Endodermal cell (in vitro differentiated cells): ENCODE measurements around the gene MAPK9. TPM values are rescaled to one million over a fixed set of nuclear protein-coding genes. Genes with fewer than 3 reads are reported as not detected.

Source experiments
- DNase-seq: peaks from one replicate; pipeline ENCODE4 v3.0.0-alpha.2; 2017
- H3K27ac ChIP-seq: 2 replicates; pipeline ENCODE4 v1.5.1; 2013; ENCODE audit warnings: mild to moderate bottlenecking, low read depth, low read length, moderate library complexity
- H3K27me3 ChIP-seq: 2 replicates; pipeline ENCODE4 v1.6.1; 2013; ENCODE audit warnings: mild to moderate bottlenecking, low read length, moderate library complexity; ENCODE audit not compliant: insufficient read depth, control insufficient read depth, poor library complexity, severe bottlenecking
- H3K36me3 ChIP-seq: 2 replicates; pipeline ENCODE4 v1.7.0; 2013; ENCODE audit warnings: mild to moderate bottlenecking, low read length, moderate library complexity; ENCODE audit not compliant: control insufficient read depth, insufficient read depth
- H3K4me1 ChIP-seq: one replicate; pipeline ENCODE4 v1.7.0; 2013; ENCODE audit warnings: low read length; ENCODE audit not compliant: control insufficient read depth, insufficient read depth
- H3K4me3 ChIP-seq: 2 replicates; pipeline ENCODE4 v1.5.1; 2013; ENCODE audit warnings: mild to moderate bottlenecking, low read length, moderate library complexity
- H3K9ac ChIP-seq: 2 replicates; pipeline ENCODE4 v1.6.1; 2013; ENCODE audit warnings: mild to moderate bottlenecking, low read length, moderate library complexity; ENCODE audit not compliant: poor library complexity, severe bottlenecking; ENCODE audit errors: extremely low read depth
- H3K9me3 ChIP-seq: 2 replicates; pipeline ENCODE4 v1.6.1; 2013; ENCODE audit warnings: mild to moderate bottlenecking, low read length, moderate library complexity; ENCODE audit not compliant: control insufficient read depth
- H3K27ac Mint-ChIP-seq: 2 replicates; pipeline ENCODE4 v1.8.0; 2020; ENCODE audit warnings: mixed read lengths
- H3K27me3 Mint-ChIP-seq: 2 replicates; pipeline ENCODE4 v1.8.0; 2021; ENCODE audit warnings: mild to moderate bottlenecking, mixed read lengths; ENCODE audit not compliant: insufficient read depth
- H3K36me3 Mint-ChIP-seq: 2 replicates; pipeline ENCODE4 v1.8.0; 2020; ENCODE audit warnings: low read depth, mixed read lengths
- H3K4me1 Mint-ChIP-seq: 2 replicates; pipeline ENCODE4 v1.8.0; 2020; ENCODE audit warnings: mixed read lengths
- H3K4me3 Mint-ChIP-seq: 2 replicates; pipeline ENCODE4 v1.8.0; 2020; ENCODE audit warnings: mild to moderate bottlenecking, moderate library complexity, mixed read lengths
- H3K9me3 Mint-ChIP-seq: 2 replicates; pipeline ENCODE4 v1.8.0; 2020; ENCODE audit warnings: mild to moderate bottlenecking, mixed read lengths
- CTCF ChIP-seq: fragments of 200-600 bp; sonication (generic); conservative IDR thresholded peaks from 2 replicates; pipeline ENCODE4 v1.5.0; 2021; ENCODE audit warnings: antibody characterized with exemption, mild to moderate bottlenecking
- WGBS, 2 experiments: methylation state at CpG; one replicate each; pipeline versions ENCODE4 v1.1.5 to v1.1.7; 2013; ENCODE audit warnings: missing lambda C conversion rate in 2 of 2, mixed read lengths in 1 of 2; ENCODE audit not compliant: insufficient coverage in 1 of 2, insufficient read length in 1 of 2; 5-methylcytosine and 5-hydroxymethylcytosine counted together
- total RNA-seq, 2 donors: library from RNA; stranded (reverse); fragmentation: NEBNext Ultra II Directional in 1 of 2; extraction: Animal tissue kit (Norgen Biotek cat#: 25700) in 1 of 2; gene quantifications; 2 replicates in 1 of 2; 3 replicates in 1 of 2; pipeline ENCODE4 v1.2.1, GENCODE V29; 2021

The MAPK9 gene
- total RNA-seq, 2 donors from 2014 or later: 45.6 to 51.8 TPM

- no peak overlapping the region for H3K4me3 Mint-ChIP-seq
- Histone ChIP-seq H3K9ac (no peak overlapping the region), H3K9me3 (peaks cover 8% of the 10 kb centered on the region), H3K27me3 (no peaks in the 10 kb centered on the region), H3K27ac (no peak overlapping the region), H3K4me1 (no peaks in the 10 kb centered on the region), H3K36me3 (peaks cover 28% of the 10 kb centered on the region), H3K4me3 (no peak overlapping the region)
- no peak for DNase-seq
- peak overlapping the region; percentile 35 for H3K27ac Mint-ChIP-seq
- peaks cover 52% of the 10 kb centered on the region for H3K4me1 Mint-ChIP-seq
- no peak for TF ChIP-seq CTCF
- WGBS, 2 experiments: 88 to 96% methylated on average over 2 of the region's 2 CpGs
- H3K27me3 Mint-ChIP-seq: no peaks in the 10 kb centered on the region
- peaks cover 42% of the 10 kb centered on the region for H3K36me3 Mint-ChIP-seq
- H3K9me3 Mint-ChIP-seq: no peaks in the 10 kb centered on the region
Observed at GRCh38 chr5:180287404-180287803, 4.5 kb downstream of the MAPK9 start.

GRCh38 chr5:180284149-180284548, 7.7 kb downstream of the MAPK9 start:
- Mint-ChIP-seq H3K9me3 (peaks cover 6% of the 10 kb centered on the region), H3K36me3 (peaks cover 64% of the 10 kb centered on the region), H3K4me3 (no peak overlapping the region), H3K27me3 (no peaks in the 10 kb centered on the region), H3K27ac (no peak overlapping the region), H3K4me1 (peaks cover 55% of the 10 kb centered on the region)
- H3K9ac ChIP-seq: no peak overlapping the region
- no peaks in the 10 kb centered on the region for H3K4me1 ChIP-seq
- H3K27ac ChIP-seq: no peak overlapping the region
- WGBS, 2 experiments: 88% methylated on average over 9 to 10 of the region's 10 CpGs
- no peak for DNase-seq
- H3K4me3 ChIP-seq: no peak overlapping the region
- no peaks in the 10 kb centered on the region for H3K27me3 ChIP-seq
- H3K36me3 ChIP-seq: peaks cover 50% of the 10 kb centered on the region
- peaks cover 21% of the 10 kb centered on the region for H3K9me3 ChIP-seq
- peak; percentile 41 for TF ChIP-seq CTCF

GRCh38 chr5:180283026-180283615, 8.8 kb downstream of the MAPK9 start:
- Mint-ChIP-seq H3K27me3 (no peaks in the 10 kb centered on the region), H3K9me3 (peaks cover 10% of the 10 kb centered on the region), H3K4me1 (peaks cover 47% of the 10 kb centered on the region), H3K27ac (peak overlapping the region; percentile 53), H3K36me3 (peaks cover 72% of the 10 kb centered on the region), H3K4me3 (no peak overlapping the region)
- Histone ChIP-seq H3K9ac (no peak overlapping the region), H3K9me3 (peaks cover 29% of the 10 kb centered on the region), H3K4me1 (no peaks in the 10 kb centered on the region), H3K4me3 (no peak overlapping the region), H3K36me3 (peaks cover 54% of the 10 kb centered on the region), H3K27ac (no peak overlapping the region), H3K27me3 (no peaks in the 10 kb centered on the region)
- no peak for TF ChIP-seq CTCF
- 90 to 94% methylated on average over 2 to 10 of the region's 10 CpGs for WGBS, 2 experiments
- DNase-seq: no peak
